ENCODE measurements around the gene STMND1.

Gene STMND1

GRCh38 chr6:17081273-17081672 lies 20.6 kb upstream of the STMND1 start:
- no peak for DNase-seq (ENCODE audit: insufficient read length)
- no peak for FAIRE-seq
- TF ChIP-seq POLR2AphosphoS5 (IDR thresholded peaks at IDR 0.05; ENCODE audit: low read depth, low read length): no peak
- TF ChIP-seq POLR2A (IDR thresholded peaks at IDR 0.05; ENCODE audit: low read depth, low read length): no peak
- TF ChIP-seq TAF1 (IDR thresholded peaks at IDR 0.05; ENCODE audit: borderline replicate concordance, low read depth, low read length): no peak

- TF ChIP-seq POLR2AphosphoS5 (IDR thresholded peaks at IDR 0.05; ENCODE audit: low read depth, low read length) (no peak), TAF1 (IDR thresholded peaks at IDR 0.05; ENCODE audit: borderline replicate concordance, low read depth, low read length) (no peak), POLR2A (IDR thresholded peaks at IDR 0.05; ENCODE audit: low read depth, low read length) (no peak)
- FAIRE-seq: no peak
- no peak for DNase-seq (ENCODE audit: insufficient read length)
Measured at GRCh38 chr6:17081860-17082508, 19.9 kb upstream of the STMND1 start.

- no peak for FAIRE-seq
- no peak for TF ChIP-seq POLR2A (IDR thresholded peaks at IDR 0.05; ENCODE audit: low read depth, low read length)
- no peak for TF ChIP-seq TAF1 (IDR thresholded peaks at IDR 0.05; ENCODE audit: borderline replicate concordance, low read depth, low read length)
- no peak for TF ChIP-seq POLR2AphosphoS5 (IDR thresholded peaks at IDR 0.05; ENCODE audit: low read depth, low read length)
- no peak for DNase-seq (ENCODE audit: insufficient read length)
Measured at GRCh38 chr6:17083397-17083796, 18.5 kb upstream of the STMND1 start.

- no peak for DNase-seq (ENCODE audit: insufficient read length)
- FAIRE-seq: no peak
Measured at GRCh38 chr6:17086469-17086868, 15.4 kb upstream of the STMND1 start.

GRCh38 chr6:17088091-17088611 lies 13.7 kb upstream of the STMND1 start:
- DNase-seq (ENCODE audit: insufficient read length): no peak
- FAIRE-seq: no peak
- TF ChIP-seq POLR2A (IDR thresholded peaks at IDR 0.05; ENCODE audit: low read depth, low read length) (no peak), POLR2AphosphoS5 (IDR thresholded peaks at IDR 0.05; ENCODE audit: low read depth, low read length) (no peak), TAF1 (IDR thresholded peaks at IDR 0.05; ENCODE audit: borderline replicate concordance, low read depth, low read length) (no peak)

More at GRCh38 chr6:17086469-17086868, 15.4 kb upstream of the STMND1 start:
- no peak for TF ChIP-seq TAF1 (IDR thresholded peaks at IDR 0.05; ENCODE audit: borderline replicate concordance, low read depth, low read length)
- no peak for TF ChIP-seq POLR2AphosphoS5 (IDR thresholded peaks at IDR 0.05; ENCODE audit: low read depth, low read length)
- TF ChIP-seq POLR2A (IDR thresholded peaks at IDR 0.05; ENCODE audit: low read depth, low read length): no peak

GRCh38 chr6:17091122-17091521 lies 10.7 kb upstream of the STMND1 start:
- FAIRE-seq (no peak), DNase-seq (ENCODE audit: insufficient read length) (no peak)
- no peak for TF ChIP-seq POLR2AphosphoS5 (IDR thresholded peaks at IDR 0.05; ENCODE audit: low read depth, low read length)
- no peak for TF ChIP-seq POLR2A (IDR thresholded peaks at IDR 0.05; ENCODE audit: low read depth, low read length)
- TF ChIP-seq TAF1 (IDR thresholded peaks at IDR 0.05; ENCODE audit: borderline replicate concordance, low read depth, low read length): no peak

GRCh38 chr6:17093686-17094085 lies 8.2 kb upstream of the STMND1 start:
- no peak for DNase-seq (ENCODE audit: insufficient read length)
- no peak for TF ChIP-seq POLR2AphosphoS5 (IDR thresholded peaks at IDR 0.05; ENCODE audit: low read depth, low read length)
- TF ChIP-seq TAF1 (IDR thresholded peaks at IDR 0.05; ENCODE audit: borderline replicate concordance, low read depth, low read length): no peak
- no peak for TF ChIP-seq POLR2A (IDR thresholded peaks at IDR 0.05; ENCODE audit: low read depth, low read length)
- no peak for FAIRE-seq

GRCh38 chr6:17096096-17096495 lies 5.8 kb upstream of the STMND1 start:
- no peak for FAIRE-seq
- no peak for TF ChIP-seq TAF1 (IDR thresholded peaks at IDR 0.05; ENCODE audit: borderline replicate concordance, low read depth, low read length)
- no peak for TF ChIP-seq POLR2AphosphoS5 (IDR thresholded peaks at IDR 0.05; ENCODE audit: low read depth, low read length)
- no peak for TF ChIP-seq POLR2A (IDR thresholded peaks at IDR 0.05; ENCODE audit: low read depth, low read length)
- DNase-seq (ENCODE audit: insufficient read length): no peak

- FAIRE-seq (no peak), DNase-seq (ENCODE audit: insufficient read length) (no peak)
- TF ChIP-seq POLR2A (IDR thresholded peaks at IDR 0.05; ENCODE audit: low read depth, low read length) (no peak), TAF1 (IDR thresholded peaks at IDR 0.05; ENCODE audit: borderline replicate concordance, low read depth, low read length) (no peak), POLR2AphosphoS5 (IDR thresholded peaks at IDR 0.05; ENCODE audit: low read depth, low read length) (no peak)
Measured at GRCh38 chr6:17096652-17097051, 5.2 kb upstream of the STMND1 start.

GRCh38 chr6:17097982-17098381 lies 3.9 kb upstream of the STMND1 start:
- TF ChIP-seq POLR2A (IDR thresholded peaks at IDR 0.05; ENCODE audit: low read depth, low read length) (no peak), TAF1 (IDR thresholded peaks at IDR 0.05; ENCODE audit: borderline replicate concordance, low read depth, low read length) (no peak), POLR2AphosphoS5 (IDR thresholded peaks at IDR 0.05; ENCODE audit: low read depth, low read length) (no peak)
- DNase-seq (ENCODE audit: insufficient read length) (no peak), FAIRE-seq (no peak)

GRCh38 chr6:17098538-17098937 lies 3.3 kb upstream of the STMND1 start:
- FAIRE-seq: no peak
- TF ChIP-seq TAF1 (IDR thresholded peaks at IDR 0.05; ENCODE audit: borderline replicate concordance, low read depth, low read length) (no peak), POLR2AphosphoS5 (IDR thresholded peaks at IDR 0.05; ENCODE audit: low read depth, low read length) (no peak), POLR2A (IDR thresholded peaks at IDR 0.05; ENCODE audit: low read depth, low read length) (no peak)

GRCh38 chr6:17099401-17100059 lies 2.3 kb upstream of the STMND1 start:
- FAIRE-seq (no peak), DNase-seq (ENCODE audit: insufficient read length) (no peak)
- TF ChIP-seq POLR2A (IDR thresholded peaks at IDR 0.05; ENCODE audit: low read depth, low read length) (no peak), POLR2AphosphoS5 (IDR thresholded peaks at IDR 0.05; ENCODE audit: low read depth, low read length) (no peak), TAF1 (IDR thresholded peaks at IDR 0.05; ENCODE audit: borderline replicate concordance, low read depth, low read length) (no peak)

More at GRCh38 chr6:17098538-17098937, 3.3 kb upstream of the STMND1 start:
- no peak for DNase-seq (ENCODE audit: insufficient read length)
